Adrenal gland (tissue), 5 donors: ENCODE data around the gene CDS2.

Experiments used
- CTCF ChIP-seq, 6 experiments: fragments of 450-650 bp in 4 of 6; fragments of 200-600 bp in 2 of 6; sonication (generic) in 1 of 6; IDR thresholded peaks; 1 replicate in 5 of 6; 2 replicates in 1 of 6; pipeline versions ENCODE4 v1.5.1 to v1.8.0; 2016 to 2021; ENCODE audit warnings: antibody characterized with exemption in 6 of 6, mild to moderate bottlenecking in 2 of 6, moderate library complexity in 1 of 6
- POLR2A ChIP-seq, 2 donors: fragments of 450-650 bp; IDR thresholded peaks; one replicate each; pipeline ENCODE4 v1.6.1; 2017; ENCODE audit warnings: antibody characterized with exemption in 2 of 2, mild to moderate bottlenecking in 2 of 2, moderate library complexity in 1 of 2
- donor health status: DM: no; HTN: no; CAD: no.

GRCh38 chr20:5188736-5189135 is 61.9 kb downstream of the CDS2 start:
- TF ChIP-seq POLR2A (IDR thresholded peaks at IDR 0.05) = no peak
- no peak for TF ChIP-seq CTCF (IDR thresholded peaks at IDR 0.05)
